ENCODE data around the gene CALD1.

CALD1 gene

GRCh38 chr7:134787064-134787463 lies 7.6 kb downstream of the CALD1 start:
- DNase-seq (ENCODE audit: low read depth), result no peak

- DNase-seq (ENCODE audit: low read depth), result no peak
Measured at GRCh38 chr7:134787720-134788119, 8.3 kb downstream of the CALD1 start.

- no peak for DNase-seq (ENCODE audit: low read depth)
Measured at GRCh38 chr7:134788191-134788590, 8.8 kb downstream of the CALD1 start.

GRCh38 chr7:134789967-134790685 lies 10.7 kb downstream of the CALD1 start:
- DNase-seq (ENCODE audit: low read depth), result no peak

GRCh38 chr7:134792968-134793367 lies 13.5 kb downstream of the CALD1 start:
- DNase-seq (ENCODE audit: low read depth), result no peak

- no peak for DNase-seq (ENCODE audit: low read depth)
Measured at GRCh38 chr7:134795231-134795630, 15.8 kb downstream of the CALD1 start.

GRCh38 chr7:134798155-134798554 lies 18.7 kb downstream of the CALD1 start:
- no peak for DNase-seq (ENCODE audit: low read depth)

- no peak for DNase-seq (ENCODE audit: low read depth)
Measured at GRCh38 chr7:134799377-134799776, 19.9 kb downstream of the CALD1 start.

- no peak for DNase-seq (ENCODE audit: low read depth)
Measured at GRCh38 chr7:134802762-134803161, 23.3 kb downstream of the CALD1 start.

- DNase-seq (ENCODE audit: low read depth), result no peak
Measured at GRCh38 chr7:134804351-134804750, 24.9 kb downstream of the CALD1 start.

- DNase-seq (ENCODE audit: low read depth), result no peak
Measured at GRCh38 chr7:134804854-134805253, 25.4 kb downstream of the CALD1 start.

GRCh38 chr7:134806197-134806596 lies 26.8 kb downstream of the CALD1 start:
- DNase-seq (ENCODE audit: low read depth), result no peak

- no peak for DNase-seq (ENCODE audit: low read depth)
Measured at GRCh38 chr7:134809616-134810015, 30.2 kb downstream of the CALD1 start.

- no peak for DNase-seq (ENCODE audit: low read depth)
Measured at GRCh38 chr7:134811765-134812164, 32.3 kb downstream of the CALD1 start.

- no peak for DNase-seq (ENCODE audit: low read depth)
Measured at GRCh38 chr7:134813663-134814396, 34.4 kb downstream of the CALD1 start.

- no peak for DNase-seq (ENCODE audit: low read depth)
Measured at GRCh38 chr7:134814730-134815364, 35.4 kb downstream of the CALD1 start.

GRCh38 chr7:134818613-134819345 lies 39.3 kb downstream of the CALD1 start:
- no peak for DNase-seq (ENCODE audit: low read depth)

- DNase-seq (ENCODE audit: low read depth), result no peak
Measured at GRCh38 chr7:134819401-134819800, 40.0 kb downstream of the CALD1 start.

GRCh38 chr7:134820295-134820694 lies 40.9 kb downstream of the CALD1 start:
- no peak for DNase-seq (ENCODE audit: low read depth)

- no peak for DNase-seq (ENCODE audit: low read depth)
Measured at GRCh38 chr7:134820778-134821177, 41.3 kb downstream of the CALD1 start.

- DNase-seq (ENCODE audit: low read depth), result no peak
Measured at GRCh38 chr7:134823400-134823799, 44.0 kb downstream of the CALD1 start.

- DNase-seq (ENCODE audit: low read depth), result no peak
Measured at GRCh38 chr7:134825666-134826065, 46.2 kb downstream of the CALD1 start.
